GM12874 (cell line): ENCODE data around the gene PLEKHG1.

Source experiments
- CTCF ChIP-seq: IDR thresholded peaks from 2 replicates; pipeline ENCODE4 v1.5.1; 2011; ENCODE audit warnings: low read depth, mild to moderate bottlenecking, control low read depth, low read length, moderate library complexity; ENCODE audit not compliant: insufficient read depth

The PLEKHG1 gene

DNA sequence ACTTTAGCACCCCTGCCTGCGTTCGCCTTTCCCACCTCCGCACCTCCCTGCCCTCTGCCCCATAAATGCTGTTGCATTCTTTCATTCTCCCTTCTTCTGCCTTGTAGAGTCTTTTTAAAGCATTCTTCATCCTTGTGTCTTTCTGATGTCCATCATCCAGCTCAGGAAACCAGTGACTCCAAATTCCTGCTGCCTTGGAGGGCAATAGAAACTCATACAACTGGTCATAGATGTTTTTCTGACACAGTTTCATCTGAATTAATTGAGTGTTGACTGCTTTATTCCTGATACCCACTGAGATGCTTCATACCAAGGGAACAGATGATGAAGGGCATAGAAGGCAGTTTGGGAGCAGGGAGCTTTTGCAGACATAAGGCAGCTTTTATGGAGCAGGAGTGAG lies 19.6 kb downstream of the PLEKHG1 start:
- TF ChIP-seq CTCF: no peak

DNA sequence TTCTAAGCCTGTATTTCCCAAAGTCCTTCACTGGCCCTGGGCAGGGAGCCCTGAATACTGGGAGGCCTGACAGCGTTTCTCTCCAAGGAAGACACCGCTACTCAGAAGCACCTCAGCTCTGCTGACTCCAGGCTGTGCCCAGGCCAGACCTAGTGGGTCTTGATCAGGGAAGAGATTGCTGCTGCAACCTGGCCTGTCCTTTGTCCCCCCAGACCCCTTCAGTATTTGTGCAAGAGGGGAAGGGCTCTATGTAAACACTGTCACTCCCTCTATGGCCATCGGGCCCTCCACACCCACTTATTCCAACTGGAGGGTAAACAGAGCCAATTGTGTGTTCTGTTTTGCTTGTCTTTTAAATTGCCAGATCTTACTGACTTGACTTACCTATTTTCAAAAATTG lies 20.6 kb downstream of the PLEKHG1 start:
- TF ChIP-seq CTCF: no peak

DNA sequence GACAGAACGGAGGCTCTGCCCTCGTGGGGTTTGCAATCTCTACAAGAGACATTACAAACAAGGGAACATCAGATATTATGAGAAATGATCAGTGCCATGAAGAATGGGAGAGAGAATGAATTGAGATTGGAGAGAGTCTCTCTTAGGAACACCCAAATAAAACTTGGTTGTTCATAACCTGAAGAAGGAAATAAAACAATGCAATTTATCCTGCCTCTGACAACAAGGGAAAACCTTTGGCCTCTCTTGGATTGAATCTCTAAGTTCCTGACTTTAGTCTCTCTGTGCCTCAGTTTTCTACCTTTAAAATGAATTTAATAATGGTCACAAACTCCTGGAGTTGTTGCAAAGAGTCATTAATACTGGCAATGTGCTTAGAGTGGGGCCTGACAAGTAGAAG lies 21.1 kb downstream of the PLEKHG1 start:
- no peak for TF ChIP-seq CTCF

- no peak for TF ChIP-seq CTCF
Measured at GRCh38 chr6:150622476-150622875, 22.8 kb downstream of the PLEKHG1 start.

GRCh38 chr6:150622941-150623874 lies 23.5 kb downstream of the PLEKHG1 start:
- no peak for TF ChIP-seq CTCF

- TF ChIP-seq CTCF: no peak
Measured at GRCh38 chr6:150624191-150624590, 24.5 kb downstream of the PLEKHG1 start.

- no peak for TF ChIP-seq CTCF
Measured at GRCh38 chr6:150625927-150626326, 26.2 kb downstream of the PLEKHG1 start.
